KBM-7 (cell line): ENCODE data around the gene HEBP1.

Experiments
- DNase-seq: peaks from one replicate; pipeline ENCODE4 v3.0.0-alpha.2; 2015
- in situ Hi-C: fragments of 300-500 bp; cut with MboI; formaldehyde crosslinking; loops from 2 replicates; pipeline ENCODE4 v1.14.3; 2020; ENCODE audit warnings: low sequenced_read_pairs, low pct_unique_long_range_greater_than_20kb, mixed read lengths

Gene HEBP1

DNA sequence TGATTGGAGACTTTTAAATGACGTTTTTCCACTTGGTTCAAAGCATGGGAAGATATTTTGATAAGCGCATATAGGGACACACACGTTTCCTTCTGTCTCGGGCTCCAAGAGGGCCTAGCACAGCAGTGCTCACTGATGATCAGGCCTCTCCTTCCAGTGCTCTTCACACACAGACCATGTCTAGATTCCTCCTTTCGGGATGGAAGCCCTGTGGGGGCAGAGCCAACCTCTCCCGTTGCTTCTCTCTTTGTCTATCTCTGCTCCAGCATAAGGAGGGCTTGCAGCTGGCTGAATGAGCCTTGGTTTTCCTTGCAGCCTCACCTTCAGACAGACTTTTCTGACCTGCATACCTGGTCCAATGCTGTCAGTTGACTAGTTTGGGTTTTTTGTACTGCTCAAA lies 70.4 kb downstream of the HEBP1 start:
- in situ Hi-C loops, result no loop called here
- no peak for DNase-seq

DNA sequence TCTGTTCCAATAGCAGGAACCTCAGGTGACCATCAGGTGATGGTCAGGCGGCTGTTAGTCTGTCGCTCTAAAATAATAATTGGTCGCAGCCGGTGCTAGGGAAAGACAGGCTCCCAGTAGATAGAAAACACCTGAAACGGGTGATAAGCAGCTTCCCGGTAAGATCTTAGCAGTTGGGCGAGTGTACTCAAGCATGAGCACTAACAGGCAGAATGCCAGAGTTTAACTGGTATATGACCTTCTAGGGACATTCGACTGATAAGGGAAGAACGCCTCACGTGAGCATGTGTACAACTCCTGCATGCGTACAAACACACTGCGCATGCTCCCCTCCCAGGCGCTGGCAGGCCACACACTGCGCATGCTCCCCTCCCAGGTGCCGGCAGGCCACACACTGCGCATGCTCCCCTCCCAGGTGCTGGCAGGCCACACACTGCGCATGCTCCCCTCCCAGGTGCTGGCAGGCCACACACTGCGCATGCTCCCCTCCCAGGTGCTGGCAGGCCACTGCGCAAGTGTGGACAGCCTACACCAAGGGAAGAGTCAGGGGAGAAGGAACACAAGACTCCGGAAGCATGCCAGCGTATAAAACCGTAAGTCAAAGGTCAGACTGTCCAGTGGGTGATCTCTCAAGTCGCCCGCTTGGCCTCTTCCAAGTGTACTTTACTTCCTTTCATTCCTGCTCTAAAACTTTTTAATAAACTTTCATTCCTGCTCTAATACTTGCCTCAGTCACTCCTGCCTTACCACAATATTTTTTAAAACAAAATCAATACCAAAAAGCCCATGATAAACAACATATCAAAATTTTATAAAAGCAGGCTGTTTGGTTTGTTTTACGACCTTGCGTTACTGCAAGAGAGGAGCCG lies 72.6 kb downstream of the HEBP1 start:
- DNase-seq, result no peak
- in situ Hi-C loops, result no loop called here

DNA sequence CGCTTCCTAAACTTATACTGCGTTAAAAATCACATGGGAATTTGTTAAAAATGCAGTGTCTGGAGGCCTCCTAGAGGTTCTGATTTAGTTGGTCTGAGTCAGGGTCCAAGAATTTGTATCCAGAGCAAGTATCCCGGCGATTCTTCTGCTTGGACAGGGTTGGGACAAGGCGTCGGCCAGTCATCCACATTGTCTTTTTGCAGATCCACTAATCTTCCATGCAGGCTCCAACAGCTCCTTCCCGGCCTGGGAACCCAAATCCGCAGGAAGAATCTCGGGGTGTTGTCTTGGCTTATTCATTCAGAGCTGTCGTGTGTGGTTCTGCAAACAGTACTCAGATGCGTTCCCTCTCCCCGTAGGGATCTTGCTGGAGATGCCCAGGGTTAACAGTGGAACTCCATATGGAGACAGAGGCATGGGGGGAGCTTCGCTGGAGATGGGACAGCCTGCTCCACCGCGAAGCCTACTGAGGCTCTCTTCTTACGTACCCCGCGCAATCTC lies 73.4 kb downstream of the HEBP1 start:
- in situ Hi-C loops, result no loop called here
- no peak for DNase-seq

DNA sequence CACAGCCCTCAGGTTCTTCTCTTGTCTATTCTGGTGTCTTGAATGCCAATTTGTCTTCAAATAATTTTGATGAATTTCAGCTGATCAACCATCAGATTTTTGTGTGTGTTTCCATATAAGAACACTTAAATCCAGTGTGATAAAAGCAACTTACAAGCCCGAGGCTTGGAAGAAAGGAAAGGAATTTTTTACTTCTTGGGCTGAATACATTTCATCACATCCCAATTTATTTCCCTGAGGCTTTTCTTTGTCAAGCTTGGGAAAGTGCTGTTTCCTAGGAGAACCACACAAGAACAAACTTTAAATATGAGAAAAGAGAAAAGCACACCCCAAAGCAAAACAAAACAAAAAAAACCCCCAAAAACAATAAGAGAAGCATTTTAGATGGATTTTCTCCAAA lies 74.7 kb downstream of the HEBP1 start:
- DNase-seq, result no peak
- in situ Hi-C loops, result no loop called here
